Measurements from ENCODE around the gene SWI5. TPM values are rescaled to one million over a fixed set of nuclear protein-coding genes. Genes with fewer than 3 reads are reported as not detected.

SWI5 gene
- total and polyA plus RNA-seq, 7 donors: 10.0 to 24.7 (median 20.1) TPM

GRCh38 chr9:128245421-128246151 is 30.5 kb upstream of the SWI5 start:
- 50 to 58% (median 52%) methylated on average over 12 to 13 of the region's 13 CpGs for WGBS, 3 donors
- no peak for TF ChIP-seq CTCF (IDR thresholded peaks at IDR 0.05)
- DNase-seq: peak; percentile 61 to 72
- no peaks in the 10 kb centered on the region for H3K36me3 ChIP-seq (ENCODE audit: insufficient read depth in 1 of 2, low read depth in 1 of 2)
- no peaks in the 10 kb centered on the region for H3K9me3 ChIP-seq
- no peak overlapping the region for H3K4me3 ChIP-seq
- no peaks in the 10 kb centered on the region for H3K4me1 ChIP-seq
- H3K27ac ChIP-seq: no peak overlapping the region
- intact Hi-C loops (cut with DNase I): loop anchor here in 1 of 2 donors (10.0 kb wide), 1 partner anchor 59 kb away; no protein-coding TSS in a partner anchor
- H3K27me3 ChIP-seq (ENCODE audit: insufficient read depth in 3 of 3, low read length in 2 of 3): peaks cover 0 to 15% (median 1%) of the 10 kb centered on the region in 3 donors
- peak in 1 of 4 donors; percentile 13 for ATAC-seq

DNA sequence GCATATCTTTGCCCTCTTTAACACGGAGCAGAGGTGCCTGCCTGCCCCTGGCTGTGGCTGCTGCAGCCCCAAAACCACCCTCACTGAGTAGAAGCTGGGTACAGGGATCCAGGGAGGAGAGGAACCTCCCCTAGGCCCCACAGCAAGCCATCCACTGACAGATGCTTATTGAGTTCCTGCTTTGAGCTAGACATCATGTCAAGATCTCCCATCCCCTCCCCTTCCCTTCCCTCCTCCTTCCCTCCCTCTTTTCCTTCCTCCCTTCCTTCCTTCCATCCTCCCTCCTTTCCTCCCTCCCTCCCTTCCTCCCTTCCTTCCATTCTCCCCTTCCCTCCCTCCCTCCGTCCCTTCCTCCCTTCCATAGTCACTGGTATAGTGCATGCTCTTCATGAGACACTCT is 29.6 kb upstream of the SWI5 start:
- ATAC-seq (no peak), DNase-seq (no peak)
- Histone ChIP-seq H3K27ac (no peak overlapping the region), H3K4me3 (no peak overlapping the region), H3K36me3 (ENCODE audit: insufficient read depth in 1 of 2, low read depth in 1 of 2) (no peaks in the 10 kb centered on the region), H3K4me1 (no peaks in the 10 kb centered on the region), H3K9me3 (no peaks in the 10 kb centered on the region), H3K27me3 (ENCODE audit: insufficient read depth in 3 of 3, low read length in 2 of 3) (peaks cover 0 to 24% (median 6%) of the 10 kb centered on the region in 3 donors)
- no peak for TF ChIP-seq CTCF (IDR thresholded peaks at IDR 0.05)
- intact Hi-C loops (cut with DNase I): loop anchor here in 1 of 2 donors (10.0 kb wide), 1 partner anchor 58 kb away; no protein-coding TSS in a partner anchor
- WGBS, 3 donors: 53 to 63% (median 59%) methylated on average over 2 of the region's 2 CpGs

GRCh38 chr9:128247226-128247803 is 28.8 kb upstream of the SWI5 start:
- intact Hi-C loops (cut with DNase I): loop anchor here in 1 of 2 donors (10.0 kb wide), 1 partner anchor 57 kb away; no protein-coding TSS in a partner anchor
- 63 to 70% (median 66%) methylated on average over 5 of the region's 5 CpGs for WGBS, 3 donors
- Histone ChIP-seq H3K27me3 (ENCODE audit: insufficient read depth in 3 of 3, low read length in 2 of 3) (peaks cover 0 to 32% (median 11%) of the 10 kb centered on the region in 3 donors), H3K36me3 (ENCODE audit: insufficient read depth in 1 of 2, low read depth in 1 of 2) (no peaks in the 10 kb centered on the region), H3K4me1 (no peaks in the 10 kb centered on the region), H3K9me3 (no peaks in the 10 kb centered on the region), H3K27ac (no peak overlapping the region), H3K4me3 (no peak overlapping the region)
- ATAC-seq: no peak
- TF ChIP-seq CTCF (IDR thresholded peaks at IDR 0.05): no peak
- no peak for DNase-seq

GRCh38 chr9:128249558-128249907 is 26.5 kb upstream of the SWI5 start:
- no peaks in the 10 kb centered on the region for H3K4me1 ChIP-seq
- ATAC-seq (no peak), DNase-seq (no peak)
- H3K9me3 ChIP-seq: no peaks in the 10 kb centered on the region
- WGBS, 3 donors: 72 to 81% (median 72%) methylated on average over 8 of the region's 8 CpGs
- peaks cover 0 to 26% (median 11%) of the 10 kb centered on the region in 3 donors for H3K27me3 ChIP-seq (ENCODE audit: insufficient read depth in 3 of 3, low read length in 2 of 3)
- intact Hi-C loops (cut with DNase I): loop anchor here in 1 of 2 donors (10.0 kb wide), 1 partner anchor 55 kb away; no protein-coding TSS in a partner anchor
- no peak for TF ChIP-seq CTCF (IDR thresholded peaks at IDR 0.05)
- H3K4me3 ChIP-seq: no peak overlapping the region
- H3K36me3 ChIP-seq (ENCODE audit: insufficient read depth in 1 of 2, low read depth in 1 of 2): no peaks in the 10 kb centered on the region
- H3K27ac ChIP-seq: no peak overlapping the region

Measured in psoas muscle (tissue), 8 donors.